ENCODE data around the gene IDNK. TPM values are rescaled to one million over a fixed set of nuclear protein-coding genes. Genes with fewer than 3 reads are reported as not detected.

IDNK gene
- total and polyA plus RNA-seq, 2 experiments from 2014 or later, result 1.6 to 5.9 TPM

- Histone ChIP-seq H3K9me3 (ENCODE audit: low read depth) (no peaks in the 10 kb centered on the region), H3K4me3 (no peak overlapping the region), H3K9ac (no peak overlapping the region), H4K20me1 (ENCODE audit: insufficient read depth) (peaks cover 19% of the 10 kb centered on the region), H3F3A (ENCODE audit: insufficient read depth) (0 out of 2 replicates have a peak, but pooled peaks cover 6% of the 10 kb centered on the region), H3K36me3 (ENCODE audit: low read depth) (peaks cover 22% of the 10 kb centered on the region), H3K79me2 (ENCODE audit: insufficient read depth) (peaks cover 100% of the 10 kb centered on the region), H3K27me3 (replicated peaks; ENCODE audit: insufficient read depth) (no peaks in the 10 kb centered on the region), H3K4me1 (ENCODE audit: insufficient read depth) (peaks cover 17% of the 10 kb centered on the region), H3K4me2 (ENCODE audit: unreplicated experiment) (no peak overlapping the region), H3K27ac (no peak overlapping the region), H3K9me2 (ENCODE audit: insufficient read depth) (no peaks in the 10 kb centered on the region), H2AFZ (no peak overlapping the region)
- in situ Hi-C loops (cut with MboI), result no loop called here
- 94 to 100% methylated on average over 1 of the region's 1 CpG for WGBS, 2 experiments (ENCODE audit: low coverage in 1 of 2, low lambda C conversion rate in 2 of 2, missing lambda C conversion rate in 2 of 2)
- TF ChIP-seq EZH2 (IDR thresholded peaks at IDR 0.05; ENCODE audit: insufficient read depth, poor library complexity, severe bottlenecking) (no peak), EZH2phosphoT487 (IDR thresholded peaks at IDR 0.05; ENCODE audit: insufficient read depth, low read depth) (no peak)
- DNase-seq, result no peak
Measured at GRCh38 chr9:83680233-83680632, 57.3 kb downstream of the IDNK start.

GRCh38 chr9:83681490-83681889, 58.5 kb downstream of the IDNK start:
- Histone ChIP-seq H3K4me3 (no peak overlapping the region), H3K9me3 (ENCODE audit: low read depth) (no peaks in the 10 kb centered on the region), H3F3A (ENCODE audit: insufficient read depth) (0 out of 2 replicates have a peak, but pooled peaks cover 3% of the 10 kb centered on the region), H4K20me1 (ENCODE audit: insufficient read depth) (peaks cover 30% of the 10 kb centered on the region), H3K27me3 (replicated peaks; ENCODE audit: insufficient read depth) (no peaks in the 10 kb centered on the region), H3K27ac (no peak overlapping the region), H2AFZ (no peak overlapping the region), H3K4me1 (ENCODE audit: insufficient read depth) (peaks cover 9% of the 10 kb centered on the region), H3K4me2 (ENCODE audit: unreplicated experiment) (no peak overlapping the region), H3K9ac (no peak overlapping the region), H3K9me2 (ENCODE audit: insufficient read depth) (no peaks in the 10 kb centered on the region), H3K36me3 (ENCODE audit: low read depth) (peaks cover 17% of the 10 kb centered on the region; the same call in 1 of the 2 replicates), H3K79me2 (ENCODE audit: insufficient read depth) (peaks cover 100% of the 10 kb centered on the region)
- in situ Hi-C loops (cut with MboI), result no loop called here
- WGBS, 2 experiments (ENCODE audit: low coverage in 1 of 2, low lambda C conversion rate in 2 of 2, missing lambda C conversion rate in 2 of 2), result 95 to 98% methylated on average over 2 of the region's 2 CpGs
- no peak for DNase-seq
- TF ChIP-seq EZH2phosphoT487 (IDR thresholded peaks at IDR 0.05; ENCODE audit: insufficient read depth, low read depth) (no peak), EZH2 (IDR thresholded peaks at IDR 0.05; ENCODE audit: insufficient read depth, poor library complexity, severe bottlenecking) (no peak)

- no peak overlapping the region for H3K4me3 ChIP-seq
- H3K27me3 ChIP-seq (replicated peaks; ENCODE audit: insufficient read depth), result no peaks in the 10 kb centered on the region
- no peaks in the 10 kb centered on the region for H3K4me1 ChIP-seq (ENCODE audit: insufficient read depth)
- no peak overlapping the region for H3K4me2 ChIP-seq (ENCODE audit: unreplicated experiment)
- H3F3A ChIP-seq (ENCODE audit: insufficient read depth), result no peaks in the 10 kb centered on the region
- peaks cover 74% of the 10 kb centered on the region for H4K20me1 ChIP-seq (ENCODE audit: insufficient read depth)
- H3K36me3 ChIP-seq (ENCODE audit: low read depth), result no peaks in the 10 kb centered on the region
- peaks cover 100% of the 10 kb centered on the region for H3K79me2 ChIP-seq (ENCODE audit: insufficient read depth)
- TF ChIP-seq EZH2phosphoT487 (IDR thresholded peaks at IDR 0.05; ENCODE audit: insufficient read depth, low read depth) (no peak), EZH2 (IDR thresholded peaks at IDR 0.05; ENCODE audit: insufficient read depth, poor library complexity, severe bottlenecking) (no peak)
- H2AFZ ChIP-seq, result no peak overlapping the region
- H3K27ac ChIP-seq, result no peak overlapping the region
- DNase-seq, result no peak
- H3K9me3 ChIP-seq (ENCODE audit: low read depth), result no peaks in the 10 kb centered on the region
- WGBS, 2 experiments (ENCODE audit: low coverage in 1 of 2, low lambda C conversion rate in 2 of 2, missing lambda C conversion rate in 2 of 2), result 96 to 100% methylated on average over 3 of the region's 3 CpGs
- in situ Hi-C loops (cut with MboI), result no loop called here
- H3K9ac ChIP-seq, result no peak overlapping the region
- H3K9me2 ChIP-seq (ENCODE audit: insufficient read depth), result no peaks in the 10 kb centered on the region
Measured at GRCh38 chr9:83688921-83689320, 66.0 kb downstream of the IDNK start.

GRCh38 chr9:83691492-83691891, 68.5 kb downstream of the IDNK start:
- no peaks in the 10 kb centered on the region for H3K4me1 ChIP-seq (ENCODE audit: insufficient read depth)
- TF ChIP-seq EZH2phosphoT487 (IDR thresholded peaks at IDR 0.05; ENCODE audit: insufficient read depth, low read depth) (no peak), EZH2 (IDR thresholded peaks at IDR 0.05; ENCODE audit: insufficient read depth, poor library complexity, severe bottlenecking) (no peak)
- H3F3A ChIP-seq (ENCODE audit: insufficient read depth), result no peaks in the 10 kb centered on the region
- peaks cover 64% of the 10 kb centered on the region; the same call in 1 of the 2 replicates for H4K20me1 ChIP-seq (ENCODE audit: insufficient read depth)
- H3K36me3 ChIP-seq (ENCODE audit: low read depth), result no peaks in the 10 kb centered on the region
- H3K9me3 ChIP-seq (ENCODE audit: low read depth), result no peaks in the 10 kb centered on the region
- 71 to 77% methylated on average over 3 of the region's 3 CpGs for WGBS, 2 experiments (ENCODE audit: low coverage in 1 of 2, low lambda C conversion rate in 2 of 2, missing lambda C conversion rate in 2 of 2)
- no peak for DNase-seq
- H3K9me2 ChIP-seq (ENCODE audit: insufficient read depth), result no peaks in the 10 kb centered on the region
- no peak overlapping the region for H2AFZ ChIP-seq
- H3K4me3 ChIP-seq, result no peak overlapping the region
- in situ Hi-C loops (cut with MboI), result no loop called here
- no peak overlapping the region for H3K9ac ChIP-seq
- H3K27ac ChIP-seq, result no peak overlapping the region
- no peak overlapping the region for H3K4me2 ChIP-seq (ENCODE audit: unreplicated experiment)
- H3K79me2 ChIP-seq (ENCODE audit: insufficient read depth), result peaks cover 100% of the 10 kb centered on the region
- H3K27me3 ChIP-seq (replicated peaks; ENCODE audit: insufficient read depth), result no peaks in the 10 kb centered on the region

Small RNAs within 50 kb of the gene (small RNA-seq; reads per million reads assigned to genes)
- 0.31 reads per million for gene RNU4-15P (ENCODE audit: low read depth, low replicate concordance)

Other genes with a start within 250 kb of the IDNK start
- 0.13 and 0.32 TPM in 2 replicates for gene FRMD3, start 84.7 kb upstream of the IDNK start, total RNA-seq (2014; rRNA removed; shearing (Covaris generic))
- 0.28 and 0.66 TPM in 2 replicates for gene FRMD3, start 84.7 kb upstream of the IDNK start, polyA plus RNA-seq (2016; fragmentation: Nextera tagmentation; extraction: Ambion mirVana)
- 92.7 and 107 TPM in 2 replicates for gene UBQLN1, start 84.8 kb downstream of the IDNK start, total RNA-seq (2014; rRNA removed; shearing (Covaris generic))
- 103 TPM in 2 replicates for gene UBQLN1, start 84.8 kb downstream of the IDNK start, polyA plus RNA-seq (2016; fragmentation: Nextera tagmentation; extraction: Ambion mirVana)
- gene GKAP1, start 194.6 kb downstream of the IDNK start, total RNA-seq (2014; rRNA removed; shearing (Covaris generic)), result not detected in 2 replicates
- 0.13 and 0.18 TPM in 2 replicates for gene GKAP1, start 194.6 kb downstream of the IDNK start, polyA plus RNA-seq (2016; fragmentation: Nextera tagmentation; extraction: Ambion mirVana)

Data from GM23248 (cell line).